Bone marrow (tissue), 2 donors: ENCODE data around the gene ROMO1.
"Not testable (repeated sequence)": the region's sequence is repeated elsewhere in the genome, so short reads cannot be mapped to it uniquely, and the experiment has no call there.

Experiments used
- DNase-seq, 2 donors: peaks; one replicate each; lab custom pipeline; 2025; lab: John Stamatoyannopoulos, UW

The ROMO1 gene

GRCh38 chr20:35710884-35711587 is 11.8 kb downstream of the ROMO1 start:
- no peak for DNase-seq

- DNase-seq = no peak
Observed at GRCh38 chr20:35711588-35712209, 12.5 kb downstream of the ROMO1 start.

- DNase-seq = not testable (repeated sequence)
Observed at GRCh38 chr20:35713120-35713519, 13.9 kb downstream of the ROMO1 start.

- DNase-seq = no peak
Observed at GRCh38 chr20:35714127-35714526, 14.9 kb downstream of the ROMO1 start.

- no peak for DNase-seq
Observed at GRCh38 chr20:35715652-35716051, 16.4 kb downstream of the ROMO1 start.

- DNase-seq = no peak
Observed at GRCh38 chr20:35716330-35716729, 17.1 kb downstream of the ROMO1 start.

- DNase-seq = not testable (repeated sequence)
Observed at GRCh38 chr20:35718321-35718720, 19.1 kb downstream of the ROMO1 start.

- DNase-seq = no peak
Observed at GRCh38 chr20:35718972-35719635, 19.9 kb downstream of the ROMO1 start.

GRCh38 chr20:35719717-35720116 is 20.5 kb downstream of the ROMO1 start:
- DNase-seq = no peak

GRCh38 chr20:35720165-35721123 is 21.2 kb downstream of the ROMO1 start:
- no peak for DNase-seq

- DNase-seq = no peak
Observed at GRCh38 chr20:35721219-35721618, 22.0 kb downstream of the ROMO1 start.

GRCh38 chr20:35721621-35722020 is 22.4 kb downstream of the ROMO1 start:
- DNase-seq = no peak

GRCh38 chr20:35723275-35723639 is 24.1 kb downstream of the ROMO1 start:
- DNase-seq = not testable (repeated sequence)

- DNase-seq = not testable (repeated sequence)
Observed at GRCh38 chr20:35723652-35724320, 24.6 kb downstream of the ROMO1 start.

- DNase-seq = no peak
Observed at GRCh38 chr20:35724321-35725230, 25.4 kb downstream of the ROMO1 start.

- no peak for DNase-seq
Observed at GRCh38 chr20:35726842-35727711, 27.9 kb downstream of the ROMO1 start.

- no peak for DNase-seq
Observed at GRCh38 chr20:35729283-35729807, 30.1 kb downstream of the ROMO1 start.

- no peak for DNase-seq
Observed at GRCh38 chr20:35729836-35730582, 30.8 kb downstream of the ROMO1 start.
